Thyroid gland (tissue), 4 donors: ENCODE data around the gene ELMO1.

Source experiments
- CTCF ChIP-seq, 6 experiments: fragments of 200-600 bp in 3 of 6; fragments of 450-650 bp in 3 of 6; sonication (generic) in 3 of 6; IDR thresholded peaks; one replicate each; pipeline ENCODE4 v1.5.1; 2016 to 2019; ENCODE audit warnings: antibody characterized with exemption in 6 of 6, mild to moderate bottlenecking in 2 of 6, inconsistent platforms in 1 of 6, moderate library complexity in 1 of 6
- POLR2A ChIP-seq, 2 donors: fragments of 450-650 bp; IDR thresholded peaks; one replicate each; pipeline ENCODE4 v1.6.1; 2017; ENCODE audit warnings: antibody characterized with exemption in 2 of 2, mild to moderate bottlenecking in 2 of 2, moderate library complexity in 1 of 2

DNA sequence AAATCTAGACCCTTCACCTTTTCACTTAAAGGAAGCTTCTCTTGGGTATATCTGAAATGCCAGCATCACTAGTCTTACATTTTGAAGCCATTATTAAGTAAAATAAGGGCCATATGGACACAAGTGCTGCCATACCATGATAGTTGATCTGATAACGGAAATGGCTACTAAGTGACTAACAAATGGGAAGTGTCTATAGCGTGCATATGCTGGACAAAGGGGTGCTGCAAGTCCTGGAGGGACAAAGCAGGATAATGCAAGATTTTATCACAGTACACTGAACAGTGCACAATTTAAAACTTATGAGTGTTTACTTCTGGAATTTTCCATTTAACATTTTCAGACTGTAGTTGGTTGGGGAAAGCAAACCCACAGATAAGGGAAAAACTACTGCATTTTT, 117.9 kb downstream of the ELMO1 start:
- no peak for TF ChIP-seq CTCF (IDR thresholded peaks at IDR 0.05)
- TF ChIP-seq POLR2A (IDR thresholded peaks at IDR 0.05): no peak
